Spleen (tissue), 7 donors: ENCODE measurements around the gene CCDC134.

Source experiments
- CTCF ChIP-seq, 11 experiments: fragments of 200-600 bp in 7 of 11; fragments of 450-650 bp in 4 of 11; sonication (generic) in 4 of 11; IDR thresholded peaks in 8 of 11; conservative IDR thresholded peaks in 3 of 11; 1 replicate in 7 of 11; 2 replicates in 4 of 11; pipeline versions ENCODE4 v1.4.0 to v1.8.0; 2016 to 2021; ENCODE audit warnings: antibody characterized with exemption in 11 of 11, inconsistent platforms in 4 of 11, mild to moderate bottlenecking in 1 of 11
- POLR2A ChIP-seq, 3 donors: fragments of 450-650 bp; IDR thresholded peaks; one replicate each; pipeline ENCODE4 v1.5.1; 2017; ENCODE audit warnings: antibody characterized with exemption in 3 of 3, mild to moderate bottlenecking in 1 of 3
- donor health status: DM: no; HTN: no; CAD: no; lungs with moderate emphysema.
- donor health status: DM: no; HTN: no; CAD: no.
- donor health status: DM: no; HTN: no; CAD: no.

- TF ChIP-seq CTCF (IDR thresholded peaks at IDR 0.05 in 8 of 11, conservative IDR thresholded peaks at IDR 0.05 in 3 of 11) (no peak), POLR2A (IDR thresholded peaks at IDR 0.05) (no peak)
Observed at GRCh38 chr22:41834005-41834944, 33.8 kb downstream of the CCDC134 start.
